Measurements from ENCODE around the gene CDC16. TPM values are rescaled to one million over a fixed set of nuclear protein-coding genes. Genes with fewer than 3 reads are reported as not detected.

CDC16 gene
- total and polyA plus RNA-seq, 5 donors from 2014 or later = 16.1 to 56.8 (median 22.1) TPM

DNA sequence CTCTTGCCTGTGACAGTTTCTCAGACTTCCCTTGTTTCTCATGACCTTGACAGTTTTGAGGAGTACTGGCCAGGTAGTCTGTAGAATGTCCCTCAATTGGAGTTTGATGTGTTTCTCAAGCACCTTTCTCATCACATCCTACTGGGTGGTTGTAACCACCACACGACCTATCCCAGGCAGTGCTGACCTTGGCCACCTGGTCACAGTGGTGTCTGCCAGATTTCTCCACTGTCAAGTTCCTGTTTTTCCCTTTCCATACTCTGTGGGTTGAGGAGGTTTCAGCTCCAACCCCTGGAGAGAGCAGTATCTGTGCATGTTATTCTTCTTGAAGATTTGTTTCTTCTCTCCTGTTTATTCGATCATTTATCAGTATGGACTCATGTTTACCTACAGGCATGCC is 38.3 kb downstream of the CDC16 start:
- Mint-ChIP-seq H3K4me3 (no peak overlapping the region), H3K27ac (peak overlapping the region in 1 of 3 donors; percentile 28), H3K9me3 (peaks cover 0 to 2% (median 0%) of the 10 kb centered on the region in 7 donors), H3K27me3 (no peaks in the 10 kb centered on the region), H3K36me3 (peaks cover 60% of the 10 kb centered on the region), H3K4me1 (peaks cover 0 to 24% (median 10%) of the 10 kb centered on the region in 4 donors)
- Histone ChIP-seq H3K36me3 (ENCODE audit: control insufficient read depth, insufficient read depth, low read length) (peaks cover 29% of the 10 kb centered on the region), H3K4me1 (ENCODE audit: control insufficient read depth, insufficient read depth, low read length, poor library complexity, severe bottlenecking) (peaks cover 10% of the 10 kb centered on the region), H3K9me3 (ENCODE audit: control insufficient read depth in 2 of 2, low read length in 2 of 2) (no peaks in the 10 kb centered on the region), H3K4me3 (ENCODE audit: low read depth, low read length) (no peak overlapping the region), H3K27ac (ENCODE audit: insufficient read depth, low read length, poor library complexity, severe bottlenecking) (no peak overlapping the region), H3K27me3 (ENCODE audit: control insufficient read depth, insufficient read depth, low read length) (no peaks in the 10 kb centered on the region)
- no peak for ATAC-seq (ENCODE audit: low read depth in 2 of 2)
- DNase-seq = no peak

DNA sequence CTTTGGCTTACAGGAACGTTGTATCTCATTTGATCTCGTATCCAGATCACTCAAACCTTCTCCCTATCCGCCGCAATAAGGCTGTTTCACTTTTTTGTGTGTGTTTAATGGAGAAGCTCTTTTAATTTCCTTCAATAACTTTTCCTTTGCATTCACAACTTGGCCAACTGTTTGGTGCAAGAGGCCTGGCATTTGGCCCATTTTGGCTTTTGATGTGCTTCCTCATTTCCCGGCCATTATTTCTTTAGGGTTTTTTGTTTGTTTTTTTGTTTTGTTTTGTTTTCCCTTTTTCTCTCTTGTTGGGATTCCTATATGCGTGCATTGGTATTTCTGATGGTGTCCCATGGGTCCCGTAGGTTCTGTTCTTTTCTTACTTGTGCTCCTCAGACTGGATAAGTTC is 40.6 kb downstream of the CDC16 start:
- H3K27me3 Mint-ChIP-seq = no peaks in the 10 kb centered on the region
- DNase-seq (no peak), ATAC-seq (ENCODE audit: low read depth in 2 of 2) (no peak)
- H3K36me3 Mint-ChIP-seq = peaks cover 43% of the 10 kb centered on the region
- H3K9me3 ChIP-seq (ENCODE audit: control insufficient read depth in 2 of 2, low read length in 2 of 2) = no peaks in the 10 kb centered on the region
- peaks cover 10 to 31% (median 14%) of the 10 kb centered on the region in 4 donors for H3K4me1 Mint-ChIP-seq
- peaks cover 21% of the 10 kb centered on the region for H3K36me3 ChIP-seq (ENCODE audit: control insufficient read depth, insufficient read depth, low read length)
- H3K4me3 ChIP-seq (ENCODE audit: low read depth, low read length) = no peak overlapping the region
- H3K27me3 ChIP-seq (ENCODE audit: control insufficient read depth, insufficient read depth, low read length) = no peaks in the 10 kb centered on the region
- peaks cover 15% of the 10 kb centered on the region for H3K4me1 ChIP-seq (ENCODE audit: control insufficient read depth, insufficient read depth, low read length, poor library complexity, severe bottlenecking)
- H3K27ac Mint-ChIP-seq = no peak overlapping the region
- H3K27ac ChIP-seq (ENCODE audit: insufficient read depth, low read length, poor library complexity, severe bottlenecking) = no peak overlapping the region
- no peaks in the 10 kb centered on the region for H3K9me3 Mint-ChIP-seq
- H3K4me3 Mint-ChIP-seq = peak overlapping the region in 1 of 4 donors; percentile 0

DNA sequence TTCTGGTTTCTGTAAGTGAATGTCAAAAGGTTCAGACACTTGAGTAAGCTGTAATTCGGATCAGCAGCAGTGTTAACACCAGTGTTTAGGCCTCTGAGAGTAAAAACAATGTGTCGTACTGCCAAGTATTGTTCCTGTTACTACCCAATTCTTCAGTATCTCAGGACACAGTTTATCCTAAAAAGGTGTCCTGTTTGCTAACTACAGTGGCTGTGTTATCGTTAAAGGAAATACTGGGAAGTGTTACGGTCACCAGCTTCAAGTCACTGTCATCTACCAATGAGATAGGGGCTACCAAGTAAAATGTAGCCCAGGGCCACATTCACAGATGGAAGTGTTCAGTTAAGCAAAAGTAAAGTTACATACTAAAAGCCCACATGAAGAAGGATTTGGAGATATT is 44.4 kb downstream of the CDC16 start:
- no peaks in the 10 kb centered on the region for H3K27me3 ChIP-seq (ENCODE audit: control insufficient read depth, insufficient read depth, low read length)
- peak overlapping the region; percentile 92 for H3K27ac ChIP-seq (ENCODE audit: insufficient read depth, low read length, poor library complexity, severe bottlenecking)
- Mint-ChIP-seq H3K4me3 (peak overlapping the region in 3 of 4 donors; percentile 90 to 94 (median 90)), H3K27ac (peak overlapping the region; percentile 98), H3K36me3 (peaks cover 29% of the 10 kb centered on the region), H3K9me3 (no peaks in the 10 kb centered on the region), H3K27me3 (no peaks in the 10 kb centered on the region), H3K4me1 (peaks cover 14 to 56% (median 25%) of the 10 kb centered on the region in 4 donors)
- ATAC-seq (ENCODE audit: low read depth in 2 of 2) (no peak), DNase-seq (no peak)
- peaks cover 40% of the 10 kb centered on the region for H3K4me1 ChIP-seq (ENCODE audit: control insufficient read depth, insufficient read depth, low read length, poor library complexity, severe bottlenecking)
- H3K9me3 ChIP-seq (ENCODE audit: control insufficient read depth in 2 of 2, low read length in 2 of 2) = no peaks in the 10 kb centered on the region
- H3K36me3 ChIP-seq (ENCODE audit: control insufficient read depth, insufficient read depth, low read length) = peaks cover 7% of the 10 kb centered on the region
- peak overlapping the region; percentile 15 for H3K4me3 ChIP-seq (ENCODE audit: low read depth, low read length)

DNA sequence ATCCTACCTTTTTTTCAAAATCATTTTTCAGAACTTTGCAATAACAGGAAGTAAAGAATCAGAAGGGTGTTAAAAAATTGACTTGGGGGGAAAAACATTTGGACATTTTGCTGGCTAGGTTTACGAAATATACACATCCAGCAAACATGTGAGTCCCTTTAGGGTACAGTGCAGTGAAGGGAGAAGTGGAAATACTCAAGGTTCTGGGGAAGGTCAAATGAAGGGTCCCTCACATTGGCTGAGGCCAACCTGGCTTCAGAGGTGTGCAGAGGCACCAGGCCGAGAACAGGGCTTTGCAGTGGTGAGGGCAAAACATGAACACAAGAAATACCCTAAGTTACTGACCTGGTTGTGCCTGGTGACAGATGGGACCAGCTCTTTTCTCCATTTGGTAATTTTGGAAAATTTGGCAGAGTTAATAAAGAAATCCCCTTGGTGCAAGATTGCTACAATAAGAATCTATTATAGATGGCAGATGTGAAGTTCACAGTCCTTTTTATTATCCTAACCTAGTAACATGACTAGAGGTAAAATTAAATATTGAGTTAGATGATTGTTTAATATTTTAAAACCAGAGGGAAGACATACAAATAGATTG is 45.2 kb downstream of the CDC16 start:
- Histone ChIP-seq H3K27ac (ENCODE audit: insufficient read depth, low read length, poor library complexity, severe bottlenecking) (peak overlapping the region; percentile 92), H3K36me3 (ENCODE audit: control insufficient read depth, insufficient read depth, low read length) (peaks cover 2% of the 10 kb centered on the region), H3K4me1 (ENCODE audit: control insufficient read depth, insufficient read depth, low read length, poor library complexity, severe bottlenecking) (peaks cover 45% of the 10 kb centered on the region), H3K27me3 (ENCODE audit: control insufficient read depth, insufficient read depth, low read length) (no peaks in the 10 kb centered on the region), H3K9me3 (ENCODE audit: control insufficient read depth in 2 of 2, low read length in 2 of 2) (no peaks in the 10 kb centered on the region), H3K4me3 (ENCODE audit: low read depth, low read length) (peak overlapping the region; percentile 77)
- Mint-ChIP-seq H3K27ac (peak overlapping the region; percentile 98), H3K27me3 (no peaks in the 10 kb centered on the region), H3K4me1 (peaks cover 14 to 61% (median 27%) of the 10 kb centered on the region in 4 donors), H3K9me3 (no peaks in the 10 kb centered on the region), H3K4me3 (peak overlapping the region; percentile 90 to 98 (median 92)), H3K36me3 (peaks cover 25% of the 10 kb centered on the region)
- peak in 1 of 3 donors; percentile 22 for DNase-seq
- ATAC-seq (ENCODE audit: low read depth in 2 of 2) = no peak

DNA sequence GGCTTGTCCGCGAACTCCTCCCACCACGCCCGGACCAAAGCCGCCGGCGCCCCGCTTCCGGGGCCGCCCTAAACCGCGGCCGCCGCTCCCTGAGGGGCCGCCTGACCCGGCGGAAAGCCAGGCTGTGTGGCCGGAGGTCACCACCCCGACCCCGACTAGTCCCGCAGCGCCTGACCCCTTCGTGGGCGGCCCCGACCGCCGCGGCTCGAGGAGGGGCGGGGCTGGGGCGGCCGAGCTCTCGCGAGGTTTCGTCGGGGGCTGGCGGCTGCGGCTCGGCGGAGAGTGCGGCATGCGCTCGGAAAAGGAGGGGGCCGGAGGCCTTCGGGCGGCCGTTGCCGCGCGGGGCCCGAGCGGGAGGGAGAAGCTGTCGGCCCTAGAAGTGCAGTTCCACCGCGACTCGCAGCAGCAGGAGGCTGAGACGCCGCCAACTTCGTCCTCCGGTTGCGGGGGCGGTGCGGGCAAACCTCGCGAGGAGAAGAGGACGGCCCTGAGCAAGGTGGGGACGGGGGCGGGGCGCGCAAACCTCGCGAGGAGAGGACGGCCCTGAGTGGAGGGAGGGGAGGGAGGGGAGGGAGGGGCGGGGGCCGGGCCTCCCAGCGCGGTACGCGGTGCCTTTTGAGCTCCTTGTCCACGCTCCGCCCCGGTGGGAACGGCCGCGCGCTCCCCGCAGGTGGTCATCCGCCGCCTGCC is 46.8 kb downstream of the CDC16 start, which contains the start of gene UPF3A:
Gene UPF3A, plus strand, starts transcription at position 251 of the 690 bp plus-strand sequence. Its CDS starts 39 bp downstream, at position 290.
- Histone ChIP-seq H3K27ac (ENCODE audit: insufficient read depth, low read length, poor library complexity, severe bottlenecking) (peak within 1 kb of the TSS; percentile 92), H3K9me3 (ENCODE audit: control insufficient read depth in 2 of 2, low read length in 2 of 2) (no peaks in the 10 kb centered on the region), H3K36me3 (ENCODE audit: control insufficient read depth, insufficient read depth, low read length) (peaks cover 10% of the 10 kb centered on the region), H3K27me3 (ENCODE audit: control insufficient read depth, insufficient read depth, low read length) (no peaks in the 10 kb centered on the region), H3K4me1 (ENCODE audit: control insufficient read depth, insufficient read depth, low read length, poor library complexity, severe bottlenecking) (peaks cover 45% of the 10 kb centered on the region), H3K4me3 (ENCODE audit: low read depth, low read length) (peak within 1 kb of the TSS; percentile 92)
- Mint-ChIP-seq H3K27ac (peak within 1 kb of the TSS; percentile 98 to 99 (median 98)), H3K9me3 (no peaks in the 10 kb centered on the region), H3K4me3 (peak within 1 kb of the TSS; percentile 90 to 98 (median 92)), H3K4me1 (peaks cover 27 to 69% (median 37%) of the 10 kb centered on the region in 4 donors), H3K27me3 (no peaks in the 10 kb centered on the region), H3K36me3 (peaks cover 24% of the 10 kb centered on the region)
- peak; percentile 84 to 85 for ATAC-seq (ENCODE audit: low read depth in 2 of 2)
- DNase-seq = peak; percentile 83 to 96 (median 92)

DNA sequence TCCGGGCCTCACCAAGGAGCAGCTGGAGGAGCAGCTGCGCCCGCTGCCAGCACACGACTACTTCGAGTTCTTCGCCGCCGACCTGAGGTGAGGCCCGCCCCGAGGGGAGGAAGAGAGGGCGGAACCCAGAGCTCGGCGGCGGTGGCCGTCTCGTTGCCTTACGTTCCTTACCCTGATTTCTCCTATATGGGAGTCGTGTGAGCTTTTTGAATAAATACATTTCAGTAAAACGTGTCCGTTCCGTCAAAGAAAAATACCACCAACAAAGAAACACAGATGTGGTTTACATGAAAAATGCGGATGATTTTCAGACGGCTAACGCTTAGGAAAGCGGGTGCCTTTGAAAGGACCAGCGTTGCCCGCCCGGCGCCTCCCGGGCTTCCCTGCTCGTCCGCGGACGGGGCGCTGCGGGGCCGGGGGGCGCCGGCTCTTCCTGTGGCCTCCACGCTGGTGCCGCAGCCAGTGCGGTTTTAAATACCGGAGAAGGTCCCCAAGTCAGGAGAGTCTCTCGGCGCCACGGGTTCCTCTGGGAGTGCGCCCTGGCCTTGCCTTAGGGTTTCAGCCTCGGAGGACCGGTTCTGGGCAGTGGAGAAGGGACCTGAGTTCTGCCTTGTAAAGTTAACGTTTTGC is 47.5 kb downstream of the CDC16 start:
- peak; percentile 23 to 88 (median 88) for DNase-seq
- H3K9me3 ChIP-seq (ENCODE audit: control insufficient read depth in 2 of 2, low read length in 2 of 2) = no peaks in the 10 kb centered on the region
- Mint-ChIP-seq H3K4me3 (peak overlapping the region; percentile 90 to 96 (median 90)), H3K36me3 (peaks cover 30% of the 10 kb centered on the region), H3K27me3 (no peaks in the 10 kb centered on the region), H3K27ac (peak overlapping the region; percentile 90 to 98 (median 92)), H3K9me3 (no peaks in the 10 kb centered on the region), H3K4me1 (peaks cover 29 to 76% (median 37%) of the 10 kb centered on the region in 4 donors)
- H3K36me3 ChIP-seq (ENCODE audit: control insufficient read depth, insufficient read depth, low read length) = peaks cover 17% of the 10 kb centered on the region
- H3K27me3 ChIP-seq (ENCODE audit: control insufficient read depth, insufficient read depth, low read length) = no peaks in the 10 kb centered on the region
- peak overlapping the region; percentile 92 for H3K4me3 ChIP-seq (ENCODE audit: low read depth, low read length)
- peaks cover 45% of the 10 kb centered on the region for H3K4me1 ChIP-seq (ENCODE audit: control insufficient read depth, insufficient read depth, low read length, poor library complexity, severe bottlenecking)
- peak; percentile 71 to 73 for ATAC-seq (ENCODE audit: low read depth in 2 of 2)
- peak overlapping the region; percentile 92 for H3K27ac ChIP-seq (ENCODE audit: insufficient read depth, low read length, poor library complexity, severe bottlenecking)

DNA sequence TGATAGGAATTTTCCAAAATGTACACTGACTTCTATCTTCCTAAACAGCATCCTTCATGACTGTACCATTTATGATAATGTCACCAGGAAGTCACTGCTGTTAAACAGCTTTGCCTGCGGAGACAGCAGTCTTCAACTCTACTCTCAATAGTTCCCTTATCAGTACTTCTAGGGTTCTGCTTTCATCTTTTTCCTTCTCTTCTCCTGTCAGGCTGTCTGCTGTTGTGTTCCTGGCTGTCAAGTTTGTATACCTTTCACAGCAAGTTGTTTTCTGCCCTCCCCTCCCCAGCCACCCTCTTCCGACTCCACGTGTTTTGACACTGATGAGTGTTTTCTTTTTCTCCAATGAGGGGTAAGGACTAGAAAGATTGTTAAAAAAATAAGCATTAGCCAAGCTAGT is 48.9 kb downstream of the CDC16 start:
- Mint-ChIP-seq H3K27me3 (no peaks in the 10 kb centered on the region), H3K9me3 (no peaks in the 10 kb centered on the region), H3K36me3 (peaks cover 40% of the 10 kb centered on the region), H3K4me3 (peak overlapping the region; percentile 23 to 83 (median 63)), H3K27ac (peak overlapping the region in 2 of 3 donors; percentile 73 to 89), H3K4me1 (peaks cover 30 to 73% (median 37%) of the 10 kb centered on the region in 4 donors)
- DNase-seq (no peak), ATAC-seq (ENCODE audit: low read depth in 2 of 2) (no peak)
- Histone ChIP-seq H3K9me3 (ENCODE audit: control insufficient read depth in 2 of 2, low read length in 2 of 2) (no peaks in the 10 kb centered on the region), H3K27me3 (ENCODE audit: control insufficient read depth, insufficient read depth, low read length) (no peaks in the 10 kb centered on the region), H3K4me3 (ENCODE audit: low read depth, low read length) (peak overlapping the region; percentile 8), H3K27ac (ENCODE audit: insufficient read depth, low read length, poor library complexity, severe bottlenecking) (no peak overlapping the region), H3K4me1 (ENCODE audit: control insufficient read depth, insufficient read depth, low read length, poor library complexity, severe bottlenecking) (peaks cover 45% of the 10 kb centered on the region), H3K36me3 (ENCODE audit: control insufficient read depth, insufficient read depth, low read length) (peaks cover 30% of the 10 kb centered on the region)

Measured in CD4-positive, CD25-positive, alpha-beta regulatory T cell (primary cell).